Measurements from ENCODE around the gene INSL4. TPM values are rescaled to one million over a fixed set of nuclear protein-coding genes. Genes with fewer than 3 reads are reported as not detected.

INSL4 gene
- total RNA-seq, 2 experiments from 2014 or later, result not detected

DNA sequence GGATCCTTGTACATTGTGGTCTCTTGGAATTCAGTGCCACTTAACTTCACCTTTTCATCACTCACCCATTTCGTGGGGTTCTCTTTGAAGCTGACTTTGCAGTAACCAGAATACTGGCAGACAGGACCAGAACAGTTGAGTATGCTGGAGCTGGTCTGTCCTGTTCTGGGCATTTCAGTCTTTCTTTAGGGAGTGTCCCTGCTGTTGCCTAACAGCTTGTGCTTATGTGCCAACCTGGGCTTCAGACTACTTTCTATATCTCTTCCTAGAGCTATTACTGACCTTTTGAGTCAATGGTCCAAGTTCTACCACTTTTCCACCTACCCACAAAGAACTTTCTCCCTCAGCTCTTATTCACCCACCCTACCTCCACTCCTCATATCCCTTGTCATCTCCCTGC lies 35.8 kb upstream of the INSL4 start:
- POLR2A ChIA-PET, result interaction anchor here (1.2 kb wide), 1 partner anchor 14 kb away, joined by 3 read pairs; no protein-coding TSS in a partner anchor
- intact Hi-C loops (cut with micrococcal nuclease; ENCODE audit: unreplicated experiment), result no loop called here

DNA sequence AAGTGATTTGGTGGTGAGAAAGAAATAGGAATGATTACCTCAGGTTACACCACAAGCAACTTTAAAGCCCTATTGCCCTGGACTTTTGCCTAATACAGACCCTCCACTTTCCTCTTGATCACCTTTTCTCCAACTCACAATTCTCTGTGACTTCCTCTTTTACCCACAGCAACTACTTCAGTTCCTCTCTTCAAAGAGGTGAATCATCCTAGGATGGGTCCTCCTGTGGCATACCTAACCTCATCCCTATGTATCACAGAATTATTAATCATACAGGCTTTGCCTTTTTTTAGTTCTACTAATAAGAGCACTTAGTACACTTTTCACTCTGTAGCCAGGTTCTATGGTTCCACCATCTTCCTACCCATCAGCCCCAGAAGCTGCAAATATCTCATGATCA lies 26.1 kb upstream of the INSL4 start:
- intact Hi-C loops (cut with micrococcal nuclease; ENCODE audit: unreplicated experiment), result no loop called here
- Histone ChIP-seq H3K27ac (ENCODE audit: low read depth, low read length, poor library complexity, severe bottlenecking) (no peak overlapping the region), H4K20me1 (ENCODE audit: insufficient read depth, low read length) (no peaks in the 10 kb centered on the region), H3K4me3 (ENCODE audit: low read depth, low read length, poor library complexity, severe bottlenecking) (no peak overlapping the region), H3K36me3 (ENCODE audit: insufficient read depth, low read length) (no peaks in the 10 kb centered on the region), H3K9me3 (ENCODE audit: low read length) (no peaks in the 10 kb centered on the region), H3K4me1 (ENCODE audit: insufficient read depth, low read length, poor library complexity, severe bottlenecking) (no peaks in the 10 kb centered on the region), H2AFZ (ENCODE audit: low read length) (no peak overlapping the region), H3K4me2 (ENCODE audit: low read length) (no peak overlapping the region), H3K9me2 (ENCODE audit: insufficient read depth, low read length) (no peaks in the 10 kb centered on the region), H3K79me2 (ENCODE audit: insufficient read depth, low read depth, low read length) (no peaks in the 10 kb centered on the region)
- no TSS peak for BruUV-seq (replicated peaks)
- POLR2A ChIA-PET, result no interaction called here
- CTCF ChIA-PET (ENCODE audit: unreplicated experiment), result no interaction called here
- TF ChIP-seq, protein P1, sequence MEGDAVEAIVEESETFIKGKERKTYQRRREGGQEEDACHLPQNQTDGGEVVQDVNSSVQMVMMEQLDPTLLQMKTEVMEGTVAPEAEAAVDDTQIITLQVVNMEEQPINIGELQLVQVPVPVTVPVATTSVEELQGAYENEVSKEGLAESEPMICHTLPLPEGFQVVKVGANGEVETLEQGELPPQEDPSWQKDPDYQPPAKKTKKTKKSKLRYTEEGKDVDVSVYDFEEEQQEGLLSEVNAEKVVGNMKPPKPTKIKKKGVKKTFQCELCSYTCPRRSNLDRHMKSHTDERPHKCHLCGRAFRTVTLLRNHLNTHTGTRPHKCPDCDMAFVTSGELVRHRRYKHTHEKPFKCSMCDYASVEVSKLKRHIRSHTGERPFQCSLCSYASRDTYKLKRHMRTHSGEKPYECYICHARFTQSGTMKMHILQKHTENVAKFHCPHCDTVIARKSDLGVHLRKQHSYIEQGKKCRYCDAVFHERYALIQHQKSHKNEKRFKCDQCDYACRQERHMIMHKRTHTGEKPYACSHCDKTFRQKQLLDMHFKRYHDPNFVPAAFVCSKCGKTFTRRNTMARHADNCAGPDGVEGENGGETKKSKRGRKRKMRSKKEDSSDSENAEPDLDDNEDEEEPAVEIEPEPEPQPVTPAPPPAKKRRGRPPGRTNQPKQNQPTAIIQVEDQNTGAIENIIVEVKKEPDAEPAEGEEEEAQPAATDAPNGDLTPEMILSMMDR (conservative IDR thresholded peaks at IDR 0.05; ENCODE audit: low read length), result no peak
- no peak for TF ChIP-seq EZH2phosphoT487 (IDR thresholded peaks at IDR 0.05; ENCODE audit: borderline replicate concordance, low read depth, low read length)
- DNase-seq (ENCODE audit: low spot score), result no peak

More for the DNA sequence above, 35.8 kb upstream of the INSL4 start:
- Histone ChIP-seq H4K20me1 (ENCODE audit: insufficient read depth, low read length) (no peaks in the 10 kb centered on the region), H3K36me3 (ENCODE audit: insufficient read depth, low read length) (no peaks in the 10 kb centered on the region), H3K9me2 (ENCODE audit: insufficient read depth, low read length) (no peaks in the 10 kb centered on the region), H3K4me3 (ENCODE audit: low read depth, low read length, poor library complexity, severe bottlenecking) (no peak overlapping the region), H3K4me1 (ENCODE audit: insufficient read depth, low read length, poor library complexity, severe bottlenecking) (no peaks in the 10 kb centered on the region), H3K9me3 (ENCODE audit: low read length) (no peaks in the 10 kb centered on the region), H3K27ac (ENCODE audit: low read depth, low read length, poor library complexity, severe bottlenecking) (no peak overlapping the region), H3K4me2 (ENCODE audit: low read length) (no peak overlapping the region), H2AFZ (ENCODE audit: low read length) (no peak overlapping the region), H3K79me2 (ENCODE audit: insufficient read depth, low read depth, low read length) (no peaks in the 10 kb centered on the region)
- TF ChIP-seq, protein P1 (conservative IDR thresholded peaks at IDR 0.05; ENCODE audit: low read length), result no peak
- no peak for TF ChIP-seq EZH2phosphoT487 (IDR thresholded peaks at IDR 0.05; ENCODE audit: borderline replicate concordance, low read depth, low read length)
- no TSS peak for BruUV-seq (replicated peaks)
- CTCF ChIA-PET (ENCODE audit: unreplicated experiment), result no interaction called here
- DNase-seq (ENCODE audit: low spot score), result no peak

DNA sequence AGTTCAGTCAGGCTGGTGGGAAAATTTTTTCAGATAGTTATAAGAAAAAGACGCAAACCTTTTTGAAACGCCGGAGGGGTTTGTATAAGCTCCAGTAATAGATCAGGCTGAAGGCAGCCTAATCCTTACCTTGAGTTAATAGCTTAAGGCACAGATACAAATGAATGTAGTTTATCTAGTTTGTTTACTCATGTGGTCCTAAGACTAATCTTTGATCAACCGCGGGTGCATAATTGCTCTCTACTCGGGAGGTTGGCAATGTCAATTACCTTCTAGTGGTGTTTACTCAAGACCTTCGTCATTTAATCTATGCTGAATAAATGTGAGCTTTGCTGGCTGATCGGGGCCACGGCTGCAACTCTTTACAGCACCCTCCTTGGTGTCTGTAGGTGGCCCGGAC lies 665 bp upstream of the INSL4 start:
- no peak overlapping the region for H3K27ac ChIP-seq (ENCODE audit: low read depth, low read length, poor library complexity, severe bottlenecking)
- H2AFZ ChIP-seq (ENCODE audit: low read length), result no peak overlapping the region
- H3K9me2 ChIP-seq (ENCODE audit: insufficient read depth, low read length), result no peaks in the 10 kb centered on the region
- intact Hi-C loops (cut with micrococcal nuclease; ENCODE audit: unreplicated experiment), result no loop called here
- no peak for DNase-seq (ENCODE audit: low spot score)
- CTCF ChIA-PET (ENCODE audit: unreplicated experiment), result no interaction called here
- H4K20me1 ChIP-seq (ENCODE audit: insufficient read depth, low read length), result no peaks in the 10 kb centered on the region
- no peak overlapping the region for H3K4me3 ChIP-seq (ENCODE audit: low read depth, low read length, poor library complexity, severe bottlenecking)
- no peaks in the 10 kb centered on the region for H3K4me1 ChIP-seq (ENCODE audit: insufficient read depth, low read length, poor library complexity, severe bottlenecking)
- H3K9me3 ChIP-seq (ENCODE audit: low read length), result no peaks in the 10 kb centered on the region
- no TSS peak for BruUV-seq (replicated peaks)
- H3K4me2 ChIP-seq (ENCODE audit: low read length), result no peak overlapping the region
- POLR2A ChIA-PET, result interaction anchor here (0.6 kb wide), 1 partner anchor 34 kb away, joined by 3 read pairs; no protein-coding TSS in a partner anchor
- no peaks in the 10 kb centered on the region for H3K36me3 ChIP-seq (ENCODE audit: insufficient read depth, low read length)
- no peaks in the 10 kb centered on the region for H3K79me2 ChIP-seq (ENCODE audit: insufficient read depth, low read depth, low read length)
- TF ChIP-seq, protein P1 (conservative IDR thresholded peaks at IDR 0.05; ENCODE audit: low read length), result no peak
- TF ChIP-seq EZH2phosphoT487 (IDR thresholded peaks at IDR 0.05; ENCODE audit: borderline replicate concordance, low read depth, low read length), result no peak
